ENCODE results near the gene NUCB1.
A peak's percentile ranks its signal among the peaks of the same experiment; 100 is the strongest.
"Not testable (repeated sequence)": the region's sequence is repeated elsewhere in the genome, so short reads cannot be mapped to it uniquely, and the experiment has no call there.

The NUCB1 gene

GRCh38 chr19:48890551-48890950 lies 9.6 kb upstream of the NUCB1 start:
- peak overlapping the region; percentile 1; the same call in 1 of the 2 replicates for H3K4me2 ChIP-seq
- H3K9ac ChIP-seq, result no peak overlapping the region
- no peak overlapping the region for H2AFZ ChIP-seq (ENCODE audit: low read depth)
- no peaks in the 10 kb centered on the region for H3K36me3 ChIP-seq (ENCODE audit: insufficient read depth)
- no peaks in the 10 kb centered on the region for H4K20me1 ChIP-seq (ENCODE audit: insufficient read depth)
- no peak overlapping the region for H3K4me3 ChIP-seq (IDR thresholded peaks at IDR 0.05; ENCODE audit: insufficient read depth, low read depth, low read length)
- peaks cover 34% of the 10 kb centered on the region for H3K4me1 ChIP-seq (ENCODE audit: low read depth, poor library complexity, severe bottlenecking)
- H3K27me3 ChIP-seq (ENCODE audit: insufficient read depth, low read depth), result no peaks in the 10 kb centered on the region
- no peaks in the 10 kb centered on the region for H3K79me2 ChIP-seq (ENCODE audit: insufficient read depth, low read depth)
- TF ChIP-seq CTCF (conservative IDR thresholded peaks at IDR 0.05; ENCODE audit: low read depth, low read length), result no peak
- H3K27ac ChIP-seq, result no peak overlapping the region; the same call in 1 of the 2 replicates

- no peak overlapping the region for H2AFZ ChIP-seq (ENCODE audit: low read depth)
- no peak overlapping the region for H3K4me3 ChIP-seq (IDR thresholded peaks at IDR 0.05; ENCODE audit: insufficient read depth, low read depth, low read length)
These were observed 4.9 kb upstream of the NUCB1 start for GRCh38 chr19:48895226-48895625.

GRCh38 chr19:48896191-48896720 lies 3.9 kb upstream of the NUCB1 start:
- no peak overlapping the region for H3K4me2 ChIP-seq
- H2AFZ ChIP-seq (ENCODE audit: low read depth), result no peak overlapping the region

More at GRCh38 chr19:48895226-48895625, 4.9 kb upstream of the NUCB1 start:
- no peak overlapping the region for H3K4me2 ChIP-seq
- no peaks in the 10 kb centered on the region for H3K36me3 ChIP-seq (ENCODE audit: insufficient read depth)
- TF ChIP-seq CTCF (conservative IDR thresholded peaks at IDR 0.05; ENCODE audit: low read depth, low read length), result no peak
- peaks cover 42% of the 10 kb centered on the region for H3K4me1 ChIP-seq (ENCODE audit: low read depth, poor library complexity, severe bottlenecking)
- H4K20me1 ChIP-seq (ENCODE audit: insufficient read depth), result no peaks in the 10 kb centered on the region
- no peaks in the 10 kb centered on the region for H3K79me2 ChIP-seq (ENCODE audit: insufficient read depth, low read depth)
- no peaks in the 10 kb centered on the region for H3K27me3 ChIP-seq (ENCODE audit: insufficient read depth, low read depth)
- no peak overlapping the region for H3K27ac ChIP-seq
- no peak overlapping the region for H3K9ac ChIP-seq

GRCh38 chr19:48897181-48897580 lies 2.9 kb upstream of the NUCB1 start:
- H3K4me1 ChIP-seq (ENCODE audit: low read depth, poor library complexity, severe bottlenecking), result peaks cover 28% of the 10 kb centered on the region
- H3K4me2 ChIP-seq, result no peak overlapping the region
- no peak for TF ChIP-seq CTCF (conservative IDR thresholded peaks at IDR 0.05; ENCODE audit: low read depth, low read length)
- no peaks in the 10 kb centered on the region for H4K20me1 ChIP-seq (ENCODE audit: insufficient read depth)
- no peak overlapping the region for H2AFZ ChIP-seq (ENCODE audit: low read depth)
- H3K79me2 ChIP-seq (ENCODE audit: insufficient read depth, low read depth), result no peaks in the 10 kb centered on the region
- H3K9ac ChIP-seq, result no peak overlapping the region
- H3K27ac ChIP-seq, result no peak overlapping the region
- no peaks in the 10 kb centered on the region for H3K36me3 ChIP-seq (ENCODE audit: insufficient read depth)
- H3K27me3 ChIP-seq (ENCODE audit: insufficient read depth, low read depth), result no peaks in the 10 kb centered on the region
- H3K4me3 ChIP-seq (IDR thresholded peaks at IDR 0.05; ENCODE audit: insufficient read depth, low read depth, low read length), result no peak overlapping the region

More at GRCh38 chr19:48896191-48896720, 3.9 kb upstream of the NUCB1 start:
- H3K79me2 ChIP-seq (ENCODE audit: insufficient read depth, low read depth), result no peaks in the 10 kb centered on the region
- H3K4me3 ChIP-seq (IDR thresholded peaks at IDR 0.05; ENCODE audit: insufficient read depth, low read depth, low read length), result no peak overlapping the region
- H3K27me3 ChIP-seq (ENCODE audit: insufficient read depth, low read depth), result no peaks in the 10 kb centered on the region
- peaks cover 36% of the 10 kb centered on the region for H3K4me1 ChIP-seq (ENCODE audit: low read depth, poor library complexity, severe bottlenecking)
- no peaks in the 10 kb centered on the region for H3K36me3 ChIP-seq (ENCODE audit: insufficient read depth)
- no peaks in the 10 kb centered on the region for H4K20me1 ChIP-seq (ENCODE audit: insufficient read depth)
- no peak overlapping the region for H3K27ac ChIP-seq
- TF ChIP-seq CTCF (conservative IDR thresholded peaks at IDR 0.05; ENCODE audit: low read depth, low read length), result no peak
- no peak overlapping the region for H3K9ac ChIP-seq

GRCh38 chr19:48899386-48899749 lies 744 bp upstream of the NUCB1 start:
- not testable (repeated sequence) for H3K4me3 ChIP-seq (IDR thresholded peaks at IDR 0.05; ENCODE audit: insufficient read depth, low read depth, low read length); H3K27me3 ChIP-seq (ENCODE audit: insufficient read depth, low read depth); H4K20me1 ChIP-seq (ENCODE audit: insufficient read depth); H3K36me3 ChIP-seq (ENCODE audit: insufficient read depth); H3K79me2 ChIP-seq (ENCODE audit: insufficient read depth, low read depth)
- Histone ChIP-seq H2AFZ (ENCODE audit: low read depth) (peak overlapping the region; percentile 88; the same call in 1 of the 2 replicates), H3K4me1 (ENCODE audit: low read depth, poor library complexity, severe bottlenecking) (peaks cover 12% of the 10 kb centered on the region), H3K9ac (peak overlapping the region; percentile 50; the same call in 1 of the 2 replicates), H3K4me2 (peak overlapping the region; percentile 46; the same call in 1 of the 2 replicates), H3K27ac (peak overlapping the region; percentile 76)
